ENCODE results near the gene MMEL1. TPM values are rescaled to one million over a fixed set of nuclear protein-coding genes. Genes with fewer than 3 reads are reported as not detected.

MMEL1 gene
- total and polyA plus RNA-seq, 2 donors (not counting 3 experiments of a cell fraction or from before 2014, with no cell fraction given): 1.1 to 1.2 TPM

DNA sequence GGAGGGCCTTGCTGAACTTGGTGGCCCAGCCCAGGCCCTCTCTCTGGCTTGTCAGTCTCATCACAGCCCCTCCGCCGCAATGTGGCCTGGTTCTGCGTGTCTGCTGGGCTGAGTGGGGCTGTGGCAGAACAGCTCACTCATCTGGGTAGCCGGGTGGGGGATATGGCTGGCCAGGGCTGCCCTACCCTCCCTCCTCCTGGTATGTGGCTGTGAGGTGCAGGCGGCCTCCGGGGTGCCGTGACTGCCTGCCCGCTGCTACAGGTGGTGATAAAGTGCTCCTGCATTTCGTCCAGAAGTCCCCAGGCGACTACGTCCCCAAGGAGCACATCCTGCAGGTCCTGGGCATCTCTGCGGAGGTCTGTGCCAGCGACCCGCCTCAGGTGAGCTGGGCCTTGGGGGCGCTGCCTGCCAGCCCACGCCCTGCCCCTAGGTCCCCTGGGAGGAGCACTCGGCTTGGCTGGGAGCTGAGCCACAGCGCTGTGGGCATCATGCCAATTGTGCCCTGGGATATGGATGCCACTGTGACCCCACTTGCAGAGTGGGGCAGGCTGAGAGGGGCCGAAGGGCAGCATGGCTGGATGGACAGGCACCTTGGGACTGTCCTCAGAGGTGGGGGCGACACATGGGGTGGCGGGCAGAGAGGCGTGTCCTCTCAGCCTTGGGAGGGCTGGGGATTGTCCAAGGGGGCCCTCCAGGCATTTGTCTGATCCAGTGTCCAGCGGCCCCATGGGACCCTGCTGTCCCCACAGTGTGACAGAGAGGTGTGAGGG lies 44.0 kb downstream of the MMEL1 start:
- Histone ChIP-seq H3K79me2 (ENCODE audit: control insufficient read depth, insufficient read depth, low read length) (peaks cover 5% of the 10 kb centered on the region), H3K27ac (ENCODE audit: insufficient read depth, low read depth, low read length) (no peak overlapping the region), H2AFZ (ENCODE audit: low read depth, low read length) (no peak overlapping the region), H3K4me2 (ENCODE audit: insufficient read depth, low read length) (no peak overlapping the region), H3K36me3 (ENCODE audit: control insufficient read depth in 2 of 2, extremely low read depth in 1 of 2, insufficient read depth in 2 of 2, low read length in 2 of 2) (peaks cover 3% of the 10 kb centered on the region in 2 experiments), H3K4me3 (replicated peaks in 1 of 3; ENCODE audit: insufficient read depth in 1 of 3, low read depth in 1 of 3, low read length in 3 of 3) (no peak overlapping the region), H3K27me3 (ENCODE audit: control insufficient read depth in 2 of 2, insufficient read depth in 2 of 2, low read length in 2 of 2) (no peaks in the 10 kb centered on the region), H3K4me1 (ENCODE audit: control insufficient read depth, extremely low read depth, insufficient read depth, low read length) (peaks cover 12% of the 10 kb centered on the region), H4K20me1 (replicated peaks; ENCODE audit: control insufficient read depth, extremely low read depth, insufficient read depth, low read length) (no peaks in the 10 kb centered on the region), H3K9me1 (replicated peaks; ENCODE audit: control insufficient read depth, extremely low read depth, insufficient read depth, low read length) (no peaks in the 10 kb centered on the region), H3K9me3 (replicated peaks; ENCODE audit: control insufficient read depth, insufficient read depth, low read length) (no peaks in the 10 kb centered on the region), H3K9ac (replicated peaks; ENCODE audit: extremely low read depth, insufficient read depth, low read length) (no peak overlapping the region)
- no peak for TF ChIP-seq MYC (IDR thresholded peaks at IDR 0.05; ENCODE audit: low read depth, low read length)
- dilution Hi-C loops (cut with MboI; ENCODE audit: extremely low pct_ligation_motif_present, low sequenced_read_pairs) (no loop called here), intact Hi-C loops (cut with micrococcal nuclease) (loop anchor here (5.0 kb wide), 1 partner anchor 392 kb away; no protein-coding TSS in a partner anchor)
- FAIRE-seq: no peak
- no TSS peak for BruUV-seq (replicated peaks)
- POLR2A ChIA-PET: no interaction called here
- DNase-seq (ENCODE audit: low read depth, low spot score): no peak
- CTCF ChIA-PET: no interaction called here

DNA sequence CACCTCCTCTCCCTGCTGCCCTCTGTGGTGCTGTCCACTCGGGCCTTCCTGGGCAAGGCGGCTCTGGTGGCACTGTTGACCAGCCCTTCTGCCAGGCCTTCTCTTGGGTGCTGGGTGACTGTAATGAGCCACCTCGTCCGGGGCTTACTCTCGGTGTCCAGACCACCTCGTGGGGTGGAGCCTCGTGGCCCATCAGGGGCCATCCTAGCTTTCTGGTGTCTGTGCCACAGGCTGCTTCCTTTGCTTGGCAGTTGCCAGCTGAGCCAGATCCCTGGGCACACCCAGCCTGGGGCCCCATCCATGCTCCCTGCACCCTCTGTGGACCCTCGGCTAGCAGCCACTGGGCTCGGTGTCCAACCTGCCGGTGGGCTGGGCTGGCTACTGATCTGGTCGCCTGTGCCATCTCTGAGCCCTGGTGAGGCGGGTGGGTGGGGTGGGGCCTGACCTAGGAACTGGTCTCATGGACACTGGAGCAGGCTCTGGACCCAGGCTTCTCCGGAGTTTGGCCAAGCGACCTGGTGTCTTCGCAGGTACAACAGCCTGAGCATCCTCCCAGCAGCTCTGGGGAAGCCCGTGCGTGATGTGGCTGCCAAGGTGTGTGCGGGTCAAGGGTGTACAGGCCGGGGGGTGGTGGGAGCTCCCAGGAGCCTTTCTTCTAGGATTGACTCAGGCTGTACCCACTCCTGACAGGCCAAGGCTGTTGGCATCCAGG lies 44.8 kb downstream of the MMEL1 start:
- no peak overlapping the region for H2AFZ ChIP-seq (ENCODE audit: low read depth, low read length)
- H3K36me3 ChIP-seq (ENCODE audit: control insufficient read depth in 2 of 2, extremely low read depth in 1 of 2, insufficient read depth in 2 of 2, low read length in 2 of 2): peaks cover 3% of the 10 kb centered on the region in 2 experiments
- H3K4me2 ChIP-seq (ENCODE audit: insufficient read depth, low read length): peak overlapping the region; percentile 67
- dilution Hi-C loops (cut with MboI; ENCODE audit: extremely low pct_ligation_motif_present, low sequenced_read_pairs): no loop called here
- H3K4me3 ChIP-seq (replicated peaks in 1 of 3; ENCODE audit: insufficient read depth in 1 of 3, low read depth in 1 of 3, low read length in 3 of 3): no peak overlapping the region
- H3K27ac ChIP-seq (ENCODE audit: insufficient read depth, low read depth, low read length): no peak overlapping the region
- TF ChIP-seq POLR2A (IDR thresholded peaks at IDR 0.05; ENCODE audit: low read depth, low read length) (no peak), POLR2AphosphoS5 (IDR thresholded peaks at IDR 0.05; ENCODE audit: insufficient read depth, low read depth, low read length) (no peak), EZH2 (IDR thresholded peaks at IDR 0.05; ENCODE audit: borderline replicate concordance, low read depth, low read length, severe bottlenecking) (no peak), FOS (IDR thresholded peaks at IDR 0.05; ENCODE audit: borderline replicate concordance, insufficient read depth, low read length) (no peak), JUN (IDR thresholded peaks at IDR 0.05; ENCODE audit: borderline replicate concordance, insufficient read depth, insufficient read length, low read depth) (no peak), MYC (IDR thresholded peaks at IDR 0.05; ENCODE audit: low read depth, low read length) (no peak), GATA2 (IDR thresholded peaks at IDR 0.05; ENCODE audit: insufficient read depth, insufficient read length, low read depth, low read length) (no peak)
- TF ChIP-seq, protein P1, sequence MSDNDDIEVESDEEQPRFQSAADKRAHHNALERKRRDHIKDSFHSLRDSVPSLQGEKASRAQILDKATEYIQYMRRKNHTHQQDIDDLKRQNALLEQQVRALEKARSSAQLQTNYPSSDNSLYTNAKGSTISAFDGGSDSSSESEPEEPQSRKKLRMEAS (IDR thresholded peaks at IDR 0.05; ENCODE audit: insufficient read depth, insufficient read length): no peak
- TF ChIP-seq, protein P2, sequence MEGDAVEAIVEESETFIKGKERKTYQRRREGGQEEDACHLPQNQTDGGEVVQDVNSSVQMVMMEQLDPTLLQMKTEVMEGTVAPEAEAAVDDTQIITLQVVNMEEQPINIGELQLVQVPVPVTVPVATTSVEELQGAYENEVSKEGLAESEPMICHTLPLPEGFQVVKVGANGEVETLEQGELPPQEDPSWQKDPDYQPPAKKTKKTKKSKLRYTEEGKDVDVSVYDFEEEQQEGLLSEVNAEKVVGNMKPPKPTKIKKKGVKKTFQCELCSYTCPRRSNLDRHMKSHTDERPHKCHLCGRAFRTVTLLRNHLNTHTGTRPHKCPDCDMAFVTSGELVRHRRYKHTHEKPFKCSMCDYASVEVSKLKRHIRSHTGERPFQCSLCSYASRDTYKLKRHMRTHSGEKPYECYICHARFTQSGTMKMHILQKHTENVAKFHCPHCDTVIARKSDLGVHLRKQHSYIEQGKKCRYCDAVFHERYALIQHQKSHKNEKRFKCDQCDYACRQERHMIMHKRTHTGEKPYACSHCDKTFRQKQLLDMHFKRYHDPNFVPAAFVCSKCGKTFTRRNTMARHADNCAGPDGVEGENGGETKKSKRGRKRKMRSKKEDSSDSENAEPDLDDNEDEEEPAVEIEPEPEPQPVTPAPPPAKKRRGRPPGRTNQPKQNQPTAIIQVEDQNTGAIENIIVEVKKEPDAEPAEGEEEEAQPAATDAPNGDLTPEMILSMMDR (IDR thresholded peaks at IDR 0.05; ENCODE audit: extremely low read depth in 1 of 2, insufficient read depth in 1 of 2, low read depth in 1 of 2, low read length in 2 of 2): no peak
- POLR2A ChIA-PET: interaction anchor here (0.6 kb wide), 1 partner anchor 48 kb away, joined by 3 read pairs; no protein-coding TSS in a partner anchor
- peaks cover 5% of the 10 kb centered on the region for H3K79me2 ChIP-seq (ENCODE audit: control insufficient read depth, insufficient read depth, low read length)
- no peak overlapping the region for H3K9ac ChIP-seq (replicated peaks; ENCODE audit: extremely low read depth, insufficient read depth, low read length)
- peaks cover 9% of the 10 kb centered on the region for H3K4me1 ChIP-seq (ENCODE audit: control insufficient read depth, extremely low read depth, insufficient read depth, low read length)
- H3K9me3 ChIP-seq (replicated peaks; ENCODE audit: control insufficient read depth, insufficient read depth, low read length): no peaks in the 10 kb centered on the region
- DNase-seq (ENCODE audit: low read depth, low spot score) (no peak), FAIRE-seq (no peak)
- no TSS peak for BruUV-seq (replicated peaks)
- no peaks in the 10 kb centered on the region for H3K27me3 ChIP-seq (ENCODE audit: control insufficient read depth in 2 of 2, insufficient read depth in 2 of 2, low read length in 2 of 2)
- H4K20me1 ChIP-seq (replicated peaks; ENCODE audit: control insufficient read depth, extremely low read depth, insufficient read depth, low read length): no peaks in the 10 kb centered on the region
- CTCF ChIA-PET: interaction anchor here (0.6 kb wide), 1 partner anchor 29 kb away, joined by 3 read pairs; no protein-coding TSS in a partner anchor
- H3K9me1 ChIP-seq (replicated peaks; ENCODE audit: control insufficient read depth, extremely low read depth, insufficient read depth, low read length): no peaks in the 10 kb centered on the region
- intact Hi-C loops (cut with micrococcal nuclease): loop anchor here (1.0 to 5.0 kb wide), 2 partner anchors 23 to 391 kb away; no protein-coding TSS in a partner anchor

Data from endothelial cell of umbilical vein (primary cell).